OCI-LY7 (cell line): ENCODE data around the gene BICRAL. TPM values are rescaled to one million over a fixed set of nuclear protein-coding genes. Genes with fewer than 3 reads are reported as not detected.

Experiments used
- BruUV-seq: library from RNA; stranded (reverse); fragments of 400-500 nt; replicated peaks from 2 replicates; lab custom pipeline; 2021; lab: Mats Ljungman, UMichigan
- CTCF ChIA-PET: fragments of 300-600 bp; sonication (Branson Sonifier 250); formaldehyde crosslinking; loops from one replicate; lab custom pipeline; 2022; ENCODE audit warnings: antibody characterized with exemption; ENCODE audit not compliant: unreplicated experiment; lab: Charles Lee
- POLR2A ChIA-PET: fragments of 300-600 bp; sonication (Branson Sonifier 250); formaldehyde crosslinking; loops from one replicate; lab custom pipeline; 2022; ENCODE audit warnings: antibody characterized with exemption; lab: Charles Lee
- DNase-seq: peaks from one replicate; pipeline ENCODE4 v3.0.0-alpha.2; 2015; ENCODE audit warnings: low spot score
- H2AFZ ChIP-seq: fragments of 200-600 bp; sonication (generic), shearing (Covaris generic); 2 replicates; pipeline ENCODE4 v1.6.1; 2014; ENCODE audit warnings: mild to moderate bottlenecking, antibody characterized with exemption, low read length, moderate library complexity
- H3K27ac ChIP-seq: fragments of 200-600 bp; sonication (generic); 2 replicates; pipeline ENCODE4 v1.5.1; 2014; ENCODE audit warnings: mixed run types, low read depth, mild to moderate bottlenecking, moderate library complexity, low read length, inconsistent platforms; ENCODE audit not compliant: poor library complexity, severe bottlenecking
- H3K36me3 ChIP-seq: fragments of 200-600 bp; sonication (generic); 2 replicates; pipeline ENCODE4 v1.6.1; 2014; ENCODE audit warnings: mild to moderate bottlenecking, antibody characterized with exemption, low read length, moderate library complexity, mixed read lengths; ENCODE audit not compliant: insufficient read depth
- H3K4me1 ChIP-seq: fragments of 200-600 bp; sonication (generic); 2 replicates; pipeline ENCODE4 v1.5.1; 2014; ENCODE audit warnings: mild to moderate bottlenecking, low read length; ENCODE audit not compliant: insufficient read depth, poor library complexity, severe bottlenecking
- H3K4me2 ChIP-seq: fragments of 200-600 bp; sonication (generic); 2 replicates; pipeline ENCODE4 v1.6.1; 2014; ENCODE audit warnings: mild to moderate bottlenecking, low read length
- H3K4me3 ChIP-seq: fragments of 200-600 bp; sonication (generic); 2 replicates; pipeline ENCODE4 v1.5.1; 2014; ENCODE audit warnings: mild to moderate bottlenecking, low read depth, low read length; ENCODE audit not compliant: poor library complexity, severe bottlenecking
- H3K79me2 ChIP-seq: fragments of 200-600 bp; sonication (generic); 2 replicates; pipeline ENCODE4 v1.6.1; 2016; ENCODE audit warnings: low read depth, mild to moderate bottlenecking, low read length, moderate library complexity, mixed read lengths; ENCODE audit not compliant: insufficient read depth
- H3K9me2 ChIP-seq: fragments of 200-600 bp; sonication (generic); 2 replicates; pipeline ENCODE4 v1.6.1; 2016; ENCODE audit warnings: mild to moderate bottlenecking, low read length, mixed read lengths; ENCODE audit not compliant: insufficient read depth
- H3K9me3 ChIP-seq: fragments of 200-600 bp; sonication (generic); 2 replicates; pipeline ENCODE4 v1.6.1; 2014; ENCODE audit warnings: mild to moderate bottlenecking, mixed run types, low read length, mixed read lengths
- H4K20me1 ChIP-seq: fragments of 200-600 bp; sonication (generic); 2 replicates; pipeline ENCODE4 v1.6.1; 2014; ENCODE audit warnings: mild to moderate bottlenecking, antibody characterized with exemption, low read length, moderate library complexity, mixed read lengths; ENCODE audit not compliant: insufficient read depth
- CTCF ChIP-seq: fragments of 200-600 bp; sonication (generic); conservative IDR thresholded peaks from 2 replicates; pipeline ENCODE4 v1.5.1; 2014; ENCODE audit warnings: mild to moderate bottlenecking, antibody characterized with exemption, low read length, moderate library complexity, mixed read lengths
- EZH2phosphoT487 ChIP-seq: fragments of 200-600 bp; sonication (generic); IDR thresholded peaks from 2 replicates; pipeline ENCODE4 v1.6.1; 2018; ENCODE audit warnings: low read depth, borderline replicate concordance, mild to moderate bottlenecking, mixed run types, antibody characterized with exemption, low read length, moderate library complexity, mixed read lengths
- intact Hi-C: fragments of 100-400 bp; cut with micrococcal nuclease; formaldehyde crosslinking; loops from one replicate; pipeline ENCODE4 v1.10.0; 2022; ENCODE audit not compliant: unreplicated experiment
- total RNA-seq, 2 experiments: library from RNA; depleted of rRNA in 1 of 2; stranded (reverse); fragments of >200 nt in 1 of 2; shearing (Covaris generic) in 1 of 2; gene quantifications; 2 replicates each; pipeline ENCODE4 v1.2.3, GENCODE V29; 2014 to 2022

Gene BICRAL
- total RNA-seq, 2 experiments from 2014 or later, result 10.3 to 25.7 TPM

DNA sequence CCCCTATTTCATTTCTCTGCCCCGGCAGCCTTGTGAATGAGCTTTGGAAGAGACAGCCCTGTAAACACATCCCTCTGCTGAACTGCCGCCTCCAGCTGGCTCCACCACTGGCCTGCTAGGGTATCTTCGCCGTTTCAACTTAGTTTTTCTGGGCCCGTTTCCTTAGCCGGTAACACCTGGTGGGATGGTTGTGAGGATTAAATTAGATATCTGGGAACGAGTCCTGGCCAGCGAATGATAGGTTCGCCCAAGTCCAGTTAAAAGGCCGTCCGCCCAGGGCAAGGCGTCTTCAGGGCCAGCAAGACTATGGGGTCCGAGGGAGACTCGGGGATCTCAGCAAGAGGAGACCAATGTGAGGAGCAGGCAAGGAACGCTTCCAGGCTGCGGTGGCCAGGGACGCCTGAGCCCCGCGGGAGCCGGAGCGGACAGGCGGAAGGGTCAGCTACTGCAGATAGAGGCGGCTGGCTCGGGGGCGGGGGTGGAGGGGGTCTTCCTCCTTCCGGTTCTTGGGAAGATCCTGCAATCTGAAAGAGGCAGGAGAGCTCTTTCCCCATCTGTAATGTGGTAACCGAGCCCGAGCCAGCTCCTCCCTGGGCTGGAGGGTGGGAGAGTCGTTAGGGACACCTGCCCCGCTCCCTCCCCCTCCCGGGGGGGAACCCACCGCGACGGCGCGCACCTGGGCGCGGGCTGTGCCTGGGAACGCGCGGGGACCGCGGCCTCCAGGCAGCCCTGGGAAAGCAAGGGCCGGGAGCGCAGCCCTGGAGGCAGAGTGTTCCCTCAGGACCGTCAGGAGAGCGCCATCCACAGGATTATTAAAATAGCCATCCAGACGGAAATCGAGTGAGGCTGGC lies 129.5 kb downstream of the BICRAL start:
- H3K36me3 ChIP-seq, result no peaks in the 10 kb centered on the region
- CTCF ChIA-PET, result no interaction called here
- TF ChIP-seq CTCF (no peak), EZH2phosphoT487 (no peak)
- intact Hi-C loops, result no loop called here
- H3K4me1 ChIP-seq, result peaks cover 12% of the 10 kb centered on the region
- no peak for DNase-seq
- no peaks in the 10 kb centered on the region for H3K9me3 ChIP-seq
- no peak overlapping the region for H3K4me3 ChIP-seq
- no peaks in the 10 kb centered on the region for H3K9me2 ChIP-seq
- POLR2A ChIA-PET, result interaction anchor here (0.7 kb wide), 1 partner anchor 559 kb away, joined by 5 read pairs; no protein-coding TSS in a partner anchor
- no peaks in the 10 kb centered on the region for H3K79me2 ChIP-seq
- no peak overlapping the region for H3K27ac ChIP-seq
- no peaks in the 10 kb centered on the region for H4K20me1 ChIP-seq
- no TSS peak for BruUV-seq
- no peak overlapping the region for H2AFZ ChIP-seq
- H3K4me2 ChIP-seq, result no peak overlapping the region

DNA sequence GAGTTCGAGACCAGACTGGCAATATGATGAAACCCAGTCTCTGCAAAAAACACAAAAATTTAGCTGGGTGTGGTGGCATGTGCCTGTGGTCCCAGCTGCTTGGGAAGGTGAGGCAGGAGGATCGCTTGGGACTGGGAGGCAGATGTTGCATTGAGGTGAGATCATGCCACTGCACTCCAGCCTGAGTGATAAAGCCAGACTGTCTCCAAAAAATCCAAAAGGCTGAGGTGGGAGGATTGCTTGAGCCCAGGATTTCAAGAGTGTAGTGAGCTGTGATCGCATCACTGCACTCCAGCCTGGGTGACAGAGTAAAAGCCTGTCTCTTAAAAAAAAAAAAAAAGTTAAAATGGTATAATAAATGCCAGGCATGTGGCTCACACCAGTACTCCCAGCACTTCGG lies 132.7 kb downstream of the BICRAL start:
- intact Hi-C loops, result no loop called here
- TF ChIP-seq CTCF, result no peak
- no peak for TF ChIP-seq EZH2phosphoT487
- Histone ChIP-seq H3K36me3 (no peaks in the 10 kb centered on the region), H3K9me3 (no peaks in the 10 kb centered on the region), H3K4me3 (no peak overlapping the region), H3K4me2 (no peak overlapping the region), H3K79me2 (no peaks in the 10 kb centered on the region), H3K4me1 (peaks cover 15% of the 10 kb centered on the region), H3K9me2 (no peaks in the 10 kb centered on the region), H4K20me1 (no peaks in the 10 kb centered on the region), H2AFZ (no peak overlapping the region), H3K27ac (no peak overlapping the region)
- CTCF ChIA-PET, result interaction anchor here (0.5 kb wide), 1 partner anchor 23 kb away, joined by 4 read pairs; no protein-coding TSS in a partner anchor
- POLR2A ChIA-PET, result interaction anchor here (0.5 to 2.5 kb wide), 5 partner anchors 10 to 898 kb away, joined by 3 to 17 read pairs (median 3); partner anchors contain the start of gene CNPY3
- no TSS peak for BruUV-seq
- DNase-seq, result no peak

DNA sequence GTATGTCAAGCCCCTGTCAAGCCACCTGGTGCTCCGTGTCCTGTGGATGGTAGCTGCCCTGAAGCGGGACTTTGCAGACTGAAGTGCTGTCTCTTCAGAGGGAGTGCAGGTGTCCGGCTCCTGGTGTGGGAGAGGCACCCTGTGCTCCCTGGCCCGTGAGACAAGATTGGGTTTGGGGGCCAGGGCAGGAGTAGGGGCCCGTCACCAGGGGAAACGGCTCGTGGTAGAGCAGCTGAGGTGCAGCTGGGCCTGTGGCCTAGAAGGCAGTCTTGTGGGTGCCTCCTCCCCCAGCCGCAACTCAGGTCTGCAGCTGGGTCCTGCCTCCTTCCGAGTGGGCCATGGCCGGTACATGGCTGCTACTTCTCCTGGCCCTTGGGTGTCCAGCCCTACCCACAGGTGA lies 133.9 kb downstream of the BICRAL start, which contains the start of gene PTCRA:
Gene PTCRA (plus strand): TSS at position 322 of the 400 bp plus-strand sequence. CDS start 17 bp downstream, at position 339.
- Histone ChIP-seq H3K9me3 (no peaks in the 10 kb centered on the region), H3K9me2 (no peaks in the 10 kb centered on the region), H3K36me3 (no peaks in the 10 kb centered on the region), H3K4me3 (no peak within 1 kb of the TSS), H4K20me1 (no peaks in the 10 kb centered on the region), H3K4me1 (peaks cover 15% of the 10 kb centered on the region), H3K79me2 (no peaks in the 10 kb centered on the region), H3K27ac (peak within 1 kb of the TSS; percentile 42), H2AFZ (peak within 1 kb of the TSS; percentile 62), H3K4me2 (peak within 1 kb of the TSS; percentile 36; the same call in 1 of the 2 replicates)
- ChIA-PET CTCF (interaction anchor here (0.8 kb wide), 1 partner anchor 10 kb away, joined by 3 read pairs; no protein-coding TSS in a partner anchor), POLR2A (interaction anchor here (0.7 to 2.5 kb wide), 2 partner anchors 13 to 602 kb away, joined by 3 to 17 read pairs; partner anchors contain the start of gene CNPY3)
- intact Hi-C loops, result no loop called here
- no TSS peak for BruUV-seq
- DNase-seq, result peak; percentile 84
- TF ChIP-seq EZH2phosphoT487 (no peak), CTCF (no peak)
